GM18505 (cell line): ENCODE results near the gene ASTN1.

ENCODE experiments used
- ATAC-seq: cut with Tn5 transposase; IDR thresholded peaks from one replicate; pipeline ENCODE4 v1.9.1; 2021; ENCODE audit not compliant: unreplicated experiment
- POLR2A ChIP-seq: IDR thresholded peaks from 4 replicates; pipeline ENCODE4 v1.6.1; 2011; ENCODE audit warnings: borderline replicate concordance; ENCODE audit not compliant: insufficient read depth, insufficient read length; ENCODE audit errors: extremely low read depth

ASTN1 gene

GRCh38 chr1:176858433-176858916 is 306.0 kb downstream of the ASTN1 start:
- no peak for ATAC-seq

GRCh38 chr1:176857632-176858031 is 306.9 kb downstream of the ASTN1 start:
- no peak for TF ChIP-seq POLR2A
- ATAC-seq, result no peak

More at GRCh38 chr1:176858433-176858916, 306.0 kb downstream of the ASTN1 start:
- TF ChIP-seq POLR2A, result no peak

GRCh38 chr1:176854758-176855745 is 309.5 kb downstream of the ASTN1 start:
- no peak for TF ChIP-seq POLR2A
- no peak for ATAC-seq

GRCh38 chr1:176854121-176854520 is 310.4 kb downstream of the ASTN1 start:
- no peak for ATAC-seq

GRCh38 chr1:176853503-176853902 is 311.0 kb downstream of the ASTN1 start:
- no peak for TF ChIP-seq POLR2A

More at GRCh38 chr1:176854121-176854520, 310.4 kb downstream of the ASTN1 start:
- no peak for TF ChIP-seq POLR2A

GRCh38 chr1:176852124-176852523 is 312.4 kb downstream of the ASTN1 start:
- TF ChIP-seq POLR2A, result no peak
- no peak for ATAC-seq

More at GRCh38 chr1:176853503-176853902, 311.0 kb downstream of the ASTN1 start:
- ATAC-seq, result no peak

GRCh38 chr1:176850871-176851270 is 313.6 kb downstream of the ASTN1 start:
- no peak for TF ChIP-seq POLR2A
- ATAC-seq, result no peak

- no peak for ATAC-seq
- TF ChIP-seq POLR2A, result no peak
Observed at GRCh38 chr1:176849281-176849680, 315.2 kb downstream of the ASTN1 start.

- TF ChIP-seq POLR2A, result no peak
- ATAC-seq, result no peak
Observed at GRCh38 chr1:176847052-176847451, 317.5 kb downstream of the ASTN1 start.

GRCh38 chr1:176843352-176844297 is 320.9 kb downstream of the ASTN1 start:
- no peak for ATAC-seq

GRCh38 chr1:176841238-176841637 is 323.3 kb downstream of the ASTN1 start:
- TF ChIP-seq POLR2A, result no peak
- ATAC-seq, result no peak

More at GRCh38 chr1:176843352-176844297, 320.9 kb downstream of the ASTN1 start:
- TF ChIP-seq POLR2A, result no peak

- no peak for ATAC-seq
- no peak for TF ChIP-seq POLR2A
Observed at GRCh38 chr1:176839216-176839615, 325.3 kb downstream of the ASTN1 start.
